ENCODE measurements around the gene NTM. TPM values are rescaled to one million over a fixed set of nuclear protein-coding genes. Genes with fewer than 3 reads are reported as not detected.

The NTM gene
- polyA plus RNA-seq, 4 donors = 0.94 to 3.1 (median 1.4) TPM; not detected in 1

DNA sequence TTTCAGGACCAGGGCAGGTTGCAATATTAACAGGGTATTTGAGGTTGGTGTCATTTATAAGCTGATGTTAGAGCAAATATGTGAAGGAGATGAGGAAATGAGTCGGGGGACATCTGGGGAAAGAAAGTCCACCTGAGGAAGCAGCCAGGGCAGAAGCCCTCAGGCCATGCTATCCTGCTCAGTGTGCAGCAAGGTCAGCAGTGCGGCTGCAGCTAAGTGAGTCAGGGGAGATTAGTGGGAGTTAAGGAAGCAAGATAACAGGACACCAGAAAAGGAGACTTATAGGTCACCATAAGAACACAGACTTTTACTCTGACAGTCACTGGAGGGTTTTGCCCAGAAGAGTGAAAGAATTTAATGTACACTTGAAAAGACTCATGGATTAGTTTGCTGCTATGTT, 468.9 kb downstream of the NTM start:
- Histone ChIP-seq H3K9me3 (ENCODE audit: control insufficient read depth in 2 of 2, insufficient read depth in 1 of 2, low read depth in 1 of 2, low read length in 1 of 2) (no peaks in the 10 kb centered on the region), H3K27ac (ENCODE audit: low read depth in 1 of 3, low read length in 2 of 3) (no peak overlapping the region), H3K36me3 (ENCODE audit: control insufficient read depth in 3 of 3, insufficient read depth in 2 of 3, low read depth in 1 of 3, low read length in 3 of 3) (no peaks in the 10 kb centered on the region), H3K4me3 (ENCODE audit: low read depth in 1 of 3, low read length in 3 of 3) (no peak overlapping the region), H3K27me3 (ENCODE audit: control insufficient read depth in 3 of 3, insufficient read depth in 3 of 3, low read length in 3 of 3) (peaks cover 0 to under 1% (median 0%) of the 10 kb centered on the region in 3 donors), H3K4me1 (ENCODE audit: control insufficient read depth in 3 of 3, insufficient read depth in 2 of 3, low read depth in 1 of 3, low read length in 2 of 3) (no peaks in the 10 kb centered on the region)
- DNase-seq = no peak
- WGBS, 3 donors = 56 to 63% (median 58%) methylated on average over 2 of the region's 2 CpGs
- FAIRE-seq = no peak

GRCh38 chr11:131840545-131840944, 470.1 kb downstream of the NTM start:
- Histone ChIP-seq H3K4me1 (ENCODE audit: control insufficient read depth in 3 of 3, insufficient read depth in 2 of 3, low read depth in 1 of 3, low read length in 2 of 3) (no peaks in the 10 kb centered on the region), H3K27ac (ENCODE audit: low read depth in 1 of 3, low read length in 2 of 3) (no peak overlapping the region), H3K9me3 (ENCODE audit: control insufficient read depth in 2 of 2, insufficient read depth in 1 of 2, low read depth in 1 of 2, low read length in 1 of 2) (no peaks in the 10 kb centered on the region), H3K4me3 (ENCODE audit: low read depth in 1 of 3, low read length in 3 of 3) (no peak overlapping the region), H3K36me3 (ENCODE audit: control insufficient read depth in 3 of 3, insufficient read depth in 2 of 3, low read depth in 1 of 3, low read length in 3 of 3) (no peaks in the 10 kb centered on the region), H3K27me3 (ENCODE audit: control insufficient read depth in 3 of 3, insufficient read depth in 3 of 3, low read length in 3 of 3) (no peaks in the 10 kb centered on the region)
- no peak for DNase-seq
- FAIRE-seq = no peak
- 70 to 78% (median 75%) methylated on average over 3 of the region's 3 CpGs for WGBS, 3 donors

GRCh38 chr11:131841028-131841427, 470.6 kb downstream of the NTM start:
- H3K36me3 ChIP-seq (ENCODE audit: control insufficient read depth in 3 of 3, insufficient read depth in 2 of 3, low read depth in 1 of 3, low read length in 3 of 3) = no peaks in the 10 kb centered on the region
- no peaks in the 10 kb centered on the region for H3K9me3 ChIP-seq (ENCODE audit: control insufficient read depth in 2 of 2, insufficient read depth in 1 of 2, low read depth in 1 of 2, low read length in 1 of 2)
- no peak for FAIRE-seq
- H3K27ac ChIP-seq (ENCODE audit: low read depth in 1 of 3, low read length in 2 of 3) = no peak overlapping the region
- DNase-seq = no peak
- 49 to 68% (median 64%) methylated on average over 1 of the region's 1 CpG for WGBS, 3 donors
- H3K4me3 ChIP-seq (ENCODE audit: low read depth in 1 of 3, low read length in 3 of 3) = no peak overlapping the region
- no peaks in the 10 kb centered on the region for H3K4me1 ChIP-seq (ENCODE audit: control insufficient read depth in 3 of 3, insufficient read depth in 2 of 3, low read depth in 1 of 3, low read length in 2 of 3)
- no peaks in the 10 kb centered on the region for H3K27me3 ChIP-seq (ENCODE audit: control insufficient read depth in 3 of 3, insufficient read depth in 3 of 3, low read length in 3 of 3)

GRCh38 chr11:131841925-131842635, 471.7 kb downstream of the NTM start:
- Histone ChIP-seq H3K27ac (ENCODE audit: low read depth in 1 of 3, low read length in 2 of 3) (no peak overlapping the region), H3K4me1 (ENCODE audit: control insufficient read depth in 3 of 3, insufficient read depth in 2 of 3, low read depth in 1 of 3, low read length in 2 of 3) (no peaks in the 10 kb centered on the region), H3K36me3 (ENCODE audit: control insufficient read depth in 3 of 3, insufficient read depth in 2 of 3, low read depth in 1 of 3, low read length in 3 of 3) (no peaks in the 10 kb centered on the region), H3K27me3 (ENCODE audit: control insufficient read depth in 3 of 3, insufficient read depth in 3 of 3, low read length in 3 of 3) (no peaks in the 10 kb centered on the region), H3K9me3 (ENCODE audit: control insufficient read depth in 2 of 2, insufficient read depth in 1 of 2, low read depth in 1 of 2, low read length in 1 of 2) (no peaks in the 10 kb centered on the region), H3K4me3 (ENCODE audit: low read depth in 1 of 3, low read length in 3 of 3) (no peak overlapping the region)
- no peak for FAIRE-seq
- WGBS, 3 donors = 77 to 84% (median 83%) methylated on average over 11 of the region's 11 CpGs
- no peak for DNase-seq

- Histone ChIP-seq H3K4me3 (ENCODE audit: low read depth in 1 of 3, low read length in 3 of 3) (no peak overlapping the region), H3K27ac (ENCODE audit: low read depth in 1 of 3, low read length in 2 of 3) (no peak overlapping the region), H3K27me3 (ENCODE audit: control insufficient read depth in 3 of 3, insufficient read depth in 3 of 3, low read length in 3 of 3) (no peaks in the 10 kb centered on the region), H3K4me1 (ENCODE audit: control insufficient read depth in 3 of 3, insufficient read depth in 2 of 3, low read depth in 1 of 3, low read length in 2 of 3) (no peaks in the 10 kb centered on the region), H3K36me3 (ENCODE audit: control insufficient read depth in 3 of 3, insufficient read depth in 2 of 3, low read depth in 1 of 3, low read length in 3 of 3) (no peaks in the 10 kb centered on the region), H3K9me3 (ENCODE audit: control insufficient read depth in 2 of 2, insufficient read depth in 1 of 2, low read depth in 1 of 2, low read length in 1 of 2) (no peaks in the 10 kb centered on the region)
- DNase-seq (no peak), FAIRE-seq (no peak)
- WGBS, 3 donors = 42 to 49% (median 48%) methylated on average over 4 of the region's 4 CpGs
These were observed 474.8 kb downstream of the NTM start for GRCh38 chr11:131845255-131845654.

DNA sequence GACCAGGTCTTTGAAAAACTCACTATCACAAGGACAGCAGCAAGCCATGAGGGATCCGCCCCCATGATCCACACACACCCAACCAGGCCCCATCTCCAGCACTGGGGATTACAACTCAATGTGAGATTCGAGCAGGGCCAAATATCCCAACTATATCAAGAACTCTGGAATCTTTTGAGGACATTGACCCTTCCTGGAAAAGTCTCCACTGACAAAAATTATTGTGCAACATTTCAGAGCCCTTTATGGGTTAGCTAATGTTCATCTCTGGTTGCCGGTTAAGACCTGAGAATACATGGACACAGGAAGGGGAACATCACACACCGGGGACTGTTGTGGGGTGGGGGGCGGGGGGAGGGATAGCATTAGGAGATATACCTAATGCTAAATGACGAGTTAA, 479.1 kb downstream of the NTM start:
- FAIRE-seq = no peak
- 79 to 85% (median 80%) methylated on average over 5 of the region's 6 CpGs for WGBS, 3 donors

DNA sequence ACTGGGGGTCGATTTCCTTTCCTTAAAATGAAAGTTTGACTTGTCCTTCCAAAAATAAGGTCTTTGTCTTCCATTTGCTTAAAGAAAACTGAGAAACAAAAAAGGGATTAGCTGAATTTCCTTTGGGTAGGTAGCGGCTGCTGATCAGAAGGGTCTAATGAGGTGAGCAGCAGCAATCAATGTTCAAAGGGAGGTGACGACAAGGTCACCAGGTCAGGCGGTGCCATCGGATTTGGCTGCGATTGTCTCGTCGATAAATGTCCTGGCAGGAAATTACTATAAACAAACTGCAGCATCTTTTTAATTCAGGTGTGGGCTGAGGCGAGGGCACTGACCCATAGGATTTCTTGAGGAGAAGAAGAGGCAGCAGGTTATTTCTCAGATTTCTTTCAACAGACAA, 480.1 kb downstream of the NTM start:
- no peak for DNase-seq
- Histone ChIP-seq H3K27me3 (ENCODE audit: control insufficient read depth in 3 of 3, insufficient read depth in 3 of 3, low read length in 3 of 3) (no peaks in the 10 kb centered on the region), H3K36me3 (ENCODE audit: control insufficient read depth in 3 of 3, insufficient read depth in 2 of 3, low read depth in 1 of 3, low read length in 3 of 3) (no peaks in the 10 kb centered on the region), H3K4me3 (ENCODE audit: low read depth in 1 of 3, low read length in 3 of 3) (no peak overlapping the region), H3K4me1 (ENCODE audit: control insufficient read depth in 3 of 3, insufficient read depth in 2 of 3, low read depth in 1 of 3, low read length in 2 of 3) (no peaks in the 10 kb centered on the region), H3K9me3 (ENCODE audit: control insufficient read depth in 2 of 2, insufficient read depth in 1 of 2, low read depth in 1 of 2, low read length in 1 of 2) (no peaks in the 10 kb centered on the region), H3K27ac (ENCODE audit: low read depth in 1 of 3, low read length in 2 of 3) (no peak overlapping the region)
- 42 to 64% (median 61%) methylated on average over 9 of the region's 9 CpGs for WGBS, 3 donors
- no peak for FAIRE-seq

More for the DNA sequence above, 479.1 kb downstream of the NTM start:
- Histone ChIP-seq H3K4me3 (ENCODE audit: low read depth in 1 of 3, low read length in 3 of 3) (no peak overlapping the region), H3K36me3 (ENCODE audit: control insufficient read depth in 3 of 3, insufficient read depth in 2 of 3, low read depth in 1 of 3, low read length in 3 of 3) (no peaks in the 10 kb centered on the region), H3K27me3 (ENCODE audit: control insufficient read depth in 3 of 3, insufficient read depth in 3 of 3, low read length in 3 of 3) (no peaks in the 10 kb centered on the region), H3K27ac (ENCODE audit: low read depth in 1 of 3, low read length in 2 of 3) (no peak overlapping the region), H3K4me1 (ENCODE audit: control insufficient read depth in 3 of 3, insufficient read depth in 2 of 3, low read depth in 1 of 3, low read length in 2 of 3) (no peaks in the 10 kb centered on the region), H3K9me3 (ENCODE audit: control insufficient read depth in 2 of 2, insufficient read depth in 1 of 2, low read depth in 1 of 2, low read length in 1 of 2) (no peaks in the 10 kb centered on the region)
- DNase-seq = no peak

- Histone ChIP-seq H3K36me3 (ENCODE audit: control insufficient read depth in 3 of 3, insufficient read depth in 2 of 3, low read depth in 1 of 3, low read length in 3 of 3) (no peaks in the 10 kb centered on the region), H3K27me3 (ENCODE audit: control insufficient read depth in 3 of 3, insufficient read depth in 3 of 3, low read length in 3 of 3) (no peaks in the 10 kb centered on the region), H3K9me3 (ENCODE audit: control insufficient read depth in 2 of 2, insufficient read depth in 1 of 2, low read depth in 1 of 2, low read length in 1 of 2) (no peaks in the 10 kb centered on the region), H3K27ac (ENCODE audit: low read depth in 1 of 3, low read length in 2 of 3) (no peak overlapping the region), H3K4me1 (ENCODE audit: control insufficient read depth in 3 of 3, insufficient read depth in 2 of 3, low read depth in 1 of 3, low read length in 2 of 3) (no peaks in the 10 kb centered on the region), H3K4me3 (ENCODE audit: low read depth in 1 of 3, low read length in 3 of 3) (no peak overlapping the region)
- FAIRE-seq (no peak), DNase-seq (no peak)
- 36 to 44% (median 40%) methylated on average over 7 of the region's 7 CpGs for WGBS, 3 donors
These were observed 481.7 kb downstream of the NTM start for GRCh38 chr11:131851964-131852755.

Data from small intestine (tissue), 7 donors.